Liver (tissue), 9 donors: ENCODE results near the gene POLG. TPM values are rescaled to one million over a fixed set of nuclear protein-coding genes. Genes with fewer than 3 reads are reported as not detected.

ENCODE experiments used
- DNase-seq: peaks from one replicate; pipeline ENCODE4 v3.0.0-alpha.2; 2017; ENCODE audit warnings: low spot score
- H3K27ac ChIP-seq, 2 donors: one replicate each; pipeline ENCODE4 v1.7.0; 2013; ENCODE audit warnings: inconsistent platforms in 2 of 2, low read length in 2 of 2, control low read depth in 1 of 2, low read depth in 1 of 2, mild to moderate bottlenecking in 1 of 2
- H3K27me3 ChIP-seq, 4 donors: one replicate each; pipeline versions ENCODE4 v1.6.1 to v1.7.0; 2013; ENCODE audit warnings: low read length in 3 of 4, inconsistent platforms in 1 of 4, mild to moderate bottlenecking in 1 of 4, moderate library complexity in 1 of 4; ENCODE audit not compliant: control insufficient read depth in 4 of 4, insufficient read depth in 4 of 4
- H3K36me3 ChIP-seq, 4 donors: one replicate each; pipeline versions ENCODE4 v1.6.1 to v1.7.0; 2013; ENCODE audit warnings: low read length in 3 of 4, mild to moderate bottlenecking in 3 of 4, low read depth in 1 of 4, moderate library complexity in 1 of 4; ENCODE audit not compliant: control insufficient read depth in 4 of 4, insufficient read depth in 3 of 4
- H3K4me1 ChIP-seq, 4 donors: one replicate each; pipeline versions ENCODE4 v1.6.1 to v1.7.0; 2013; ENCODE audit warnings: low read length in 3 of 4, mild to moderate bottlenecking in 3 of 4, moderate library complexity in 1 of 4; ENCODE audit not compliant: control insufficient read depth in 4 of 4, insufficient read depth in 4 of 4
- H3K4me3 ChIP-seq, 3 donors: one replicate each; pipeline versions ENCODE4 v1.6.1 to v1.7.0; 2013; ENCODE audit warnings: low read length in 3 of 3, control low read depth in 1 of 3, low read depth in 1 of 3, mild to moderate bottlenecking in 1 of 3
- H3K9ac ChIP-seq, 2 donors: one replicate each; pipeline ENCODE4 v1.7.0; 2013; ENCODE audit warnings: low read length in 2 of 2, mild to moderate bottlenecking in 2 of 2, moderate library complexity in 2 of 2, control low read depth in 1 of 2, low read depth in 1 of 2
- H3K9me3 ChIP-seq, 4 donors: one replicate each; pipeline versions ENCODE4 v1.6.1 to v1.7.0; 2013; ENCODE audit warnings: low read length in 3 of 4; ENCODE audit not compliant: control insufficient read depth in 4 of 4
- ATF3 ChIP-seq: IDR thresholded peaks from 2 replicates; pipeline ENCODE4 v1.6.1; 2016; ENCODE audit warnings: antibody characterized with exemption
- CTCF ChIP-seq: fragments of 150-350 bp; IDR thresholded peaks from 2 replicates; pipeline ENCODE4 v1.5.1; 2017; ENCODE audit warnings: improper control_type of control experiment, low read depth, low read length; ENCODE audit not compliant: missing input control
- EGR1 ChIP-seq, 2 donors: IDR thresholded peaks; 2 replicates each; pipeline ENCODE4 v1.6.1; 2016 to 2018; ENCODE audit warnings: antibody characterized with exemption in 2 of 2, low read depth in 2 of 2
- FOXA1 ChIP-seq: IDR thresholded peaks from 2 replicates; pipeline ENCODE4 v1.6.1; 2016; ENCODE audit warnings: antibody characterized with exemption
- FOXA2 ChIP-seq: IDR thresholded peaks from 2 replicates; pipeline ENCODE4 v1.6.1; 2016; ENCODE audit warnings: antibody characterized with exemption
- GABPA ChIP-seq, 2 donors: IDR thresholded peaks in 1 of 2; conservative IDR thresholded peaks in 1 of 2; 2 replicates each; pipeline ENCODE4 v1.6.1; 2016; ENCODE audit warnings: antibody characterized with exemption in 2 of 2, mild to moderate bottlenecking in 1 of 2, moderate library complexity in 1 of 2
- HNF4A ChIP-seq, 2 donors: conservative IDR thresholded peaks; 2 replicates each; pipeline ENCODE4 v1.6.1; 2016; ENCODE audit warnings: antibody characterized with exemption in 2 of 2, mild to moderate bottlenecking in 2 of 2
- HNF4G ChIP-seq: IDR thresholded peaks from 2 replicates; pipeline ENCODE4 v1.6.1; 2016; ENCODE audit warnings: antibody characterized with exemption
- JUND ChIP-seq, 2 donors: IDR thresholded peaks; 2 replicates each; pipeline ENCODE4 v1.6.1; 2016; ENCODE audit warnings: antibody characterized with exemption in 2 of 2
- MAX ChIP-seq: IDR thresholded peaks from 2 replicates; pipeline ENCODE4 v1.6.1; 2016; ENCODE audit warnings: antibody characterized with exemption
- NR2F2 ChIP-seq: IDR thresholded peaks from 2 replicates; pipeline ENCODE4 v1.6.1; 2016; ENCODE audit warnings: antibody characterized with exemption
- RAD21 ChIP-seq, 2 donors: IDR thresholded peaks; 2 replicates each; pipeline ENCODE4 v1.6.1; 2016; ENCODE audit warnings: antibody characterized with exemption in 2 of 2, mild to moderate bottlenecking in 2 of 2
- REST ChIP-seq: IDR thresholded peaks from 2 replicates; pipeline ENCODE4 v1.6.1; 2016; ENCODE audit warnings: antibody characterized with exemption, mild to moderate bottlenecking
- RXRA ChIP-seq, 2 donors: IDR thresholded peaks; 2 replicates each; pipeline ENCODE4 v1.6.1; 2017 to 2018; ENCODE audit warnings: antibody characterized with exemption in 2 of 2, mild to moderate bottlenecking in 1 of 2
- SP1 ChIP-seq: IDR thresholded peaks from 2 replicates; pipeline ENCODE4 v1.6.1; 2018; ENCODE audit warnings: antibody characterized with exemption, mild to moderate bottlenecking
- TAF1 ChIP-seq: conservative IDR thresholded peaks from 2 replicates; pipeline ENCODE4 v1.6.1; 2016; ENCODE audit warnings: antibody characterized with exemption, mild to moderate bottlenecking
- YY1 ChIP-seq: IDR thresholded peaks from 2 replicates; pipeline ENCODE4 v1.6.1; 2016; ENCODE audit warnings: antibody characterized with exemption, mild to moderate bottlenecking
- ZBTB33 ChIP-seq: IDR thresholded peaks from 2 replicates; pipeline ENCODE4 v1.6.1; 2016; ENCODE audit warnings: antibody characterized with exemption
- WGBS: extraction: QIAGEN DNeasy Blood & Tissue Kit; methylation state at CpG from one replicate; pipeline ENCODE4 v1.1.7; 2013; 5-methylcytosine and 5-hydroxymethylcytosine counted together
- polyA plus RNA-seq, 2 donors: library from polyadenylated mRNA; stranded (reverse) in 1 of 2; unstranded in 1 of 2; fragments of 200-250 nt in 1 of 2; fragments of >200 nt in 1 of 2; fragmentation: Nextera tagmentation in 1 of 2; extraction: Ambion mirVana in 1 of 2; gene quantifications; one replicate each; pipeline versions ENCODE4 v1.2.1 to v1.2.3, GENCODE V29; 2013 to 2015
- total RNA-seq, 2 donors: library from RNA; depleted of rRNA; stranded (reverse); fragments of >200 nt; gene quantifications; one replicate each; pipeline ENCODE4 v1.2.3, GENCODE V29; 2014
- donor health status: healthy.
- donor health status: healthy.
- donor health status: healthy.
- donor health status: healthy.
- donor health status: healthy.

POLG gene
- total and polyA plus RNA-seq, 4 donors, result 15.2 to 53.1 (median 31.4) TPM

- TF ChIP-seq ZBTB33 (no peak), RXRA (IDR thresholded peaks at IDR 0.05) (no peak), GABPA (IDR thresholded peaks at IDR 0.05 in 1 of 2, conservative IDR thresholded peaks at IDR 0.05 in 1 of 2) (no peak), JUND (IDR thresholded peaks at IDR 0.05) (no peak)
Observed at GRCh38 chr15:89293012-89293411, 41.6 kb downstream of the POLG start (continued).

- no peak overlapping the region for H3K27ac ChIP-seq
- TF ChIP-seq FOXA1 (no peak), HNF4G (no peak), FOXA2 (no peak), SP1 (no peak), JUND (IDR thresholded peaks at IDR 0.05) (no peak), CTCF (no peak), GABPA (IDR thresholded peaks at IDR 0.05 in 1 of 2, conservative IDR thresholded peaks at IDR 0.05 in 1 of 2) (no peak), ATF3 (no peak), ZBTB33 (no peak), RXRA (IDR thresholded peaks at IDR 0.05) (no peak), YY1 (no peak), MAX (no peak), EGR1 (IDR thresholded peaks at IDR 0.05; ENCODE audit: low read depth in 2 of 2) (no peak), NR2F2 (no peak), HNF4A (conservative IDR thresholded peaks at IDR 0.05) (no peak), REST (no peak), TAF1 (no peak), RAD21 (IDR thresholded peaks at IDR 0.05) (no peak)
- peaks cover 0 to 1% (median 0%) of the 10 kb centered on the region in 4 donors for H3K36me3 ChIP-seq
- no peaks in the 10 kb centered on the region for H3K9me3 ChIP-seq
- H3K27me3 ChIP-seq, result no peaks in the 10 kb centered on the region
- no peak for DNase-seq
- H3K9ac ChIP-seq, result no peak overlapping the region
- WGBS, result 98% methylated on average over 2 of the region's 2 CpGs
- no peak overlapping the region for H3K4me3 ChIP-seq
- H3K4me1 ChIP-seq, result no peaks in the 10 kb centered on the region
Observed at GRCh38 chr15:89291934-89292438, 42.6 kb downstream of the POLG start.
